ENCODE measurements around the gene DTX3L.

Gene DTX3L

GRCh38 chr3:122536632-122537001 is 27.5 kb upstream of the DTX3L start:
- no peaks in the 10 kb centered on the region for H3K36me3 ChIP-seq (ENCODE audit: insufficient read depth, low read length)

GRCh38 chr3:122538956-122539490 is 25.1 kb upstream of the DTX3L start:
- Histone ChIP-seq H3K4me3 (ENCODE audit: low read length) (no peak overlapping the region), H3K27me3 (ENCODE audit: insufficient read depth, low read length) (no peaks in the 10 kb centered on the region), H3K36me3 (ENCODE audit: insufficient read depth, low read length) (no peaks in the 10 kb centered on the region), H3K9me3 (ENCODE audit: insufficient read depth, low read depth, low read length) (no peaks in the 10 kb centered on the region), H3K9ac (ENCODE audit: low read depth, low read length) (no peak overlapping the region), H3K4me1 (ENCODE audit: insufficient read depth, low read length) (peaks cover 27% of the 10 kb centered on the region), H3K27ac (ENCODE audit: low read depth, low read length) (no peak overlapping the region)
- WGBS, result 97% methylated on average over 7 of the region's 7 CpGs

More at GRCh38 chr3:122536632-122537001, 27.5 kb upstream of the DTX3L start:
- H3K4me1 ChIP-seq (ENCODE audit: insufficient read depth, low read length), result peaks cover 27% of the 10 kb centered on the region
- no peaks in the 10 kb centered on the region for H3K9me3 ChIP-seq (ENCODE audit: insufficient read depth, low read depth, low read length)
- no peak overlapping the region for H3K9ac ChIP-seq (ENCODE audit: low read depth, low read length)
- 29% methylated on average over 3 of the region's 3 CpGs for WGBS
- H3K4me3 ChIP-seq (ENCODE audit: low read length), result peak overlapping the region; percentile 1; the same call in 1 of the 2 replicates
- H3K27ac ChIP-seq (ENCODE audit: low read depth, low read length), result peak overlapping the region; percentile 33; the same call in 1 of the 2 replicates
- no peaks in the 10 kb centered on the region for H3K27me3 ChIP-seq (ENCODE audit: insufficient read depth, low read length)

- no peaks in the 10 kb centered on the region for H3K36me3 ChIP-seq (ENCODE audit: insufficient read depth, low read length)
- no peak overlapping the region for H3K9ac ChIP-seq (ENCODE audit: low read depth, low read length)
- 90% methylated on average over 5 of the region's 5 CpGs for WGBS
- H3K9me3 ChIP-seq (ENCODE audit: insufficient read depth, low read depth, low read length), result no peaks in the 10 kb centered on the region
- no peaks in the 10 kb centered on the region for H3K27me3 ChIP-seq (ENCODE audit: insufficient read depth, low read length)
- H3K4me3 ChIP-seq (ENCODE audit: low read length), result no peak overlapping the region
- no peaks in the 10 kb centered on the region for H3K4me1 ChIP-seq (ENCODE audit: insufficient read depth, low read length)
- H3K27ac ChIP-seq (ENCODE audit: low read depth, low read length), result no peak overlapping the region
Measured at GRCh38 chr3:122546151-122546550, 18.0 kb upstream of the DTX3L start.

- Histone ChIP-seq H3K36me3 (ENCODE audit: insufficient read depth, low read length) (no peaks in the 10 kb centered on the region), H3K9ac (ENCODE audit: low read depth, low read length) (no peak overlapping the region), H3K4me3 (ENCODE audit: low read length) (no peak overlapping the region), H3K4me1 (ENCODE audit: insufficient read depth, low read length) (no peaks in the 10 kb centered on the region), H3K27ac (ENCODE audit: low read depth, low read length) (no peak overlapping the region), H3K27me3 (ENCODE audit: insufficient read depth, low read length) (no peaks in the 10 kb centered on the region), H3K9me3 (ENCODE audit: insufficient read depth, low read depth, low read length) (no peaks in the 10 kb centered on the region)
- WGBS, result 94% methylated on average over 3 of the region's 3 CpGs
Measured at GRCh38 chr3:122548076-122548475, 16.1 kb upstream of the DTX3L start.

- Histone ChIP-seq H3K9me3 (ENCODE audit: insufficient read depth, low read depth, low read length) (no peaks in the 10 kb centered on the region), H3K4me3 (ENCODE audit: low read length) (no peak overlapping the region), H3K9ac (ENCODE audit: low read depth, low read length) (no peak overlapping the region), H3K27me3 (ENCODE audit: insufficient read depth, low read length) (no peaks in the 10 kb centered on the region), H3K4me1 (ENCODE audit: insufficient read depth, low read length) (no peaks in the 10 kb centered on the region), H3K36me3 (ENCODE audit: insufficient read depth, low read length) (no peaks in the 10 kb centered on the region), H3K27ac (ENCODE audit: low read depth, low read length) (no peak overlapping the region)
- 94% methylated on average over 1 of the region's 1 CpG for WGBS
Measured at GRCh38 chr3:122548619-122549018, 15.5 kb upstream of the DTX3L start.

- H3K9ac ChIP-seq (ENCODE audit: low read depth, low read length), result no peak overlapping the region
- 91% methylated on average over 1 of the region's 3 CpGs for WGBS
- H3K4me1 ChIP-seq (ENCODE audit: insufficient read depth, low read length), result no peaks in the 10 kb centered on the region
- no peaks in the 10 kb centered on the region for H3K27me3 ChIP-seq (ENCODE audit: insufficient read depth, low read length)
- H3K4me3 ChIP-seq (ENCODE audit: low read length), result no peak overlapping the region
- no peaks in the 10 kb centered on the region for H3K36me3 ChIP-seq (ENCODE audit: insufficient read depth, low read length)
- H3K9me3 ChIP-seq (ENCODE audit: insufficient read depth, low read depth, low read length), result no peaks in the 10 kb centered on the region
- no peak overlapping the region for H3K27ac ChIP-seq (ENCODE audit: low read depth, low read length)
Measured at GRCh38 chr3:122553171-122553570, 11.0 kb upstream of the DTX3L start.

GRCh38 chr3:122555275-122556071 is 8.7 kb upstream of the DTX3L start:
- H3K4me1 ChIP-seq (ENCODE audit: insufficient read depth, low read length), result peaks cover 12% of the 10 kb centered on the region; the same call in 1 of the 2 replicates
- H3K4me3 ChIP-seq (ENCODE audit: low read length), result no peak overlapping the region
- no peaks in the 10 kb centered on the region for H3K27me3 ChIP-seq (ENCODE audit: insufficient read depth, low read length)
- H3K9me3 ChIP-seq (ENCODE audit: insufficient read depth, low read depth, low read length), result no peaks in the 10 kb centered on the region
- 81% methylated on average over 6 of the region's 6 CpGs for WGBS
- H3K9ac ChIP-seq (ENCODE audit: low read depth, low read length), result no peak overlapping the region
- H3K36me3 ChIP-seq (ENCODE audit: insufficient read depth, low read length), result no peaks in the 10 kb centered on the region
- H3K27ac ChIP-seq (ENCODE audit: low read depth, low read length), result no peak overlapping the region

GRCh38 chr3:122557356-122557755 is 6.8 kb upstream of the DTX3L start:
- Histone ChIP-seq H3K9ac (ENCODE audit: low read depth, low read length) (no peak overlapping the region), H3K4me3 (ENCODE audit: low read length) (no peak overlapping the region), H3K9me3 (ENCODE audit: insufficient read depth, low read depth, low read length) (no peaks in the 10 kb centered on the region), H3K27ac (ENCODE audit: low read depth, low read length) (no peak overlapping the region), H3K27me3 (ENCODE audit: insufficient read depth, low read length) (no peaks in the 10 kb centered on the region), H3K4me1 (ENCODE audit: insufficient read depth, low read length) (peaks cover 12% of the 10 kb centered on the region; the same call in 1 of the 2 replicates), H3K36me3 (ENCODE audit: insufficient read depth, low read length) (no peaks in the 10 kb centered on the region)
- 94% methylated on average over 5 of the region's 5 CpGs for WGBS

- 94% methylated on average over 6 of the region's 6 CpGs for WGBS
- 0 out of 2 replicates have a peak, but pooled peaks cover 2% of the 10 kb centered on the region for H3K27me3 ChIP-seq (ENCODE audit: insufficient read depth, low read length)
- H3K9ac ChIP-seq (ENCODE audit: low read depth, low read length), result no peak overlapping the region
- H3K27ac ChIP-seq (ENCODE audit: low read depth, low read length), result no peak overlapping the region
- H3K4me3 ChIP-seq (ENCODE audit: low read length), result no peak overlapping the region
- no peaks in the 10 kb centered on the region for H3K9me3 ChIP-seq (ENCODE audit: insufficient read depth, low read depth, low read length)
- peaks cover 15% of the 10 kb centered on the region for H3K4me1 ChIP-seq (ENCODE audit: insufficient read depth, low read length)
- H3K36me3 ChIP-seq (ENCODE audit: insufficient read depth, low read length), result no peaks in the 10 kb centered on the region
Measured at GRCh38 chr3:122558605-122559004, 5.5 kb upstream of the DTX3L start.

GRCh38 chr3:122559906-122560305 is 4.2 kb upstream of the DTX3L start:
- peaks cover 10% of the 10 kb centered on the region; the same call in 1 of the 2 replicates for H3K27me3 ChIP-seq (ENCODE audit: insufficient read depth, low read length)
- WGBS, result 45% methylated on average over 3 of the region's 3 CpGs
- no peaks in the 10 kb centered on the region for H3K36me3 ChIP-seq (ENCODE audit: insufficient read depth, low read length)
- no peak overlapping the region for H3K27ac ChIP-seq (ENCODE audit: low read depth, low read length)
- no peak overlapping the region for H3K9ac ChIP-seq (ENCODE audit: low read depth, low read length)
- no peak overlapping the region for H3K4me3 ChIP-seq (ENCODE audit: low read length)
- no peaks in the 10 kb centered on the region for H3K9me3 ChIP-seq (ENCODE audit: insufficient read depth, low read depth, low read length)
- peaks cover 15% of the 10 kb centered on the region for H3K4me1 ChIP-seq (ENCODE audit: insufficient read depth, low read length)

- no peak overlapping the region for H3K4me3 ChIP-seq (ENCODE audit: low read length)
- H3K36me3 ChIP-seq (ENCODE audit: insufficient read depth, low read length), result no peaks in the 10 kb centered on the region
- H3K9me3 ChIP-seq (ENCODE audit: insufficient read depth, low read depth, low read length), result no peaks in the 10 kb centered on the region
- H3K27me3 ChIP-seq (ENCODE audit: insufficient read depth, low read length), result peaks cover 11% of the 10 kb centered on the region; the same call in 1 of the 2 replicates
- no peak overlapping the region for H3K9ac ChIP-seq (ENCODE audit: low read depth, low read length)
- peaks cover 15% of the 10 kb centered on the region for H3K4me1 ChIP-seq (ENCODE audit: insufficient read depth, low read length)
- 96% methylated on average over 1 of the region's 1 CpG for WGBS
- no peak overlapping the region for H3K27ac ChIP-seq (ENCODE audit: low read depth, low read length)
Measured at GRCh38 chr3:122560680-122561079, 3.5 kb upstream of the DTX3L start.

Measured in HUES64 (cell line).